ENCODE measurements around the gene CEP43. TPM values are rescaled to one million over a fixed set of nuclear protein-coding genes. Genes with fewer than 3 reads are reported as not detected.

The CEP43 gene
- total RNA-seq, 4 donors from 2014 or later, result 4.4 to 8.3 (median 5.9) TPM

DNA sequence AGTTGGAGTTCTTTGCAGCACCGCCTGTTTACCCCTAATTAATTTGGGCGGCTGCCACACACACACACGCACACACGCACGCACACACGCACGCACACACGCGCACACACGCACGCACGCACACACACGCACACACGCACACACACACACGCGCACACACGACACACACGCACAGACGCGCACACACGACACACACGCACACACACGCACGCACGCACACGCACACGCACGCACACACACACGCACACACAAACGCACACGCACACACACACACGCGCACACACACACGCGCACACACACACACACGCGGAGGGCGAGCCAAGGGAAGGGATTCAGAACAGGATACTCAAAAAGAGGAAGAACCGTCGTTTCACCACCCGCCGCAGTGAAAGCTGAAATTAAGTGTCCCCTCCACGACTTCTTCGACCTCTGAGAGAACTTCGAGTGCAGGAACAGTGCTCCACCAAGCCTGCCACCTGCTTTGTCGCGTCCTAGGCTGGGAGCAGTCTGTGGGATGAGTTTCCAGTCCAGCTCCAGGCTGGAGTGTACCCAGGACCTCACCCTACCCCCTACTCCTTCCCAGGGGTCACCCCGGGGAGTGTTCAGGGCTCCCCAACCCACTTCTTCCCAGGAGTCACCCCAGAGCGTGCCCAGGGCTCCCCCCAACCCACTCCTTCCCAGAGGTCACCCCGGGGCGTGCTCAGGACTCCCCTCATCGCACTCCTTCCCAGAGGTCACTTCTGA is 43.9 kb upstream of the CEP43 start:
- H3K4me1 ChIP-seq, result peaks cover 0 to 18% of the 10 kb centered on the region in 2 donors
- H3K27me3 ChIP-seq, result no peaks in the 10 kb centered on the region
- no peaks in the 10 kb centered on the region for H3K36me3 ChIP-seq
- H3K4me3 ChIP-seq, result peak overlapping the region; percentile 88 to 99 (median 92)
- no peak for DNase-seq
- peak overlapping the region in 2 of 4 donors; percentile 35 to 78 for H3K27ac ChIP-seq
- H3K9me3 ChIP-seq, result no peaks in the 10 kb centered on the region
- TF ChIP-seq POLR2A (IDR thresholded peaks at IDR 0.05), result no peak
- intact Hi-C loops (cut with DNase I; ENCODE audit: low total_unique reads), result loop anchor here (10.0 kb wide), 1 partner anchor 170 kb away; no protein-coding TSS in a partner anchor
- no peak for ATAC-seq
- in situ Hi-C loops (cut with MboI; ENCODE audit: low sequenced_read_pairs in 4 of 4), result no loop called here

DNA sequence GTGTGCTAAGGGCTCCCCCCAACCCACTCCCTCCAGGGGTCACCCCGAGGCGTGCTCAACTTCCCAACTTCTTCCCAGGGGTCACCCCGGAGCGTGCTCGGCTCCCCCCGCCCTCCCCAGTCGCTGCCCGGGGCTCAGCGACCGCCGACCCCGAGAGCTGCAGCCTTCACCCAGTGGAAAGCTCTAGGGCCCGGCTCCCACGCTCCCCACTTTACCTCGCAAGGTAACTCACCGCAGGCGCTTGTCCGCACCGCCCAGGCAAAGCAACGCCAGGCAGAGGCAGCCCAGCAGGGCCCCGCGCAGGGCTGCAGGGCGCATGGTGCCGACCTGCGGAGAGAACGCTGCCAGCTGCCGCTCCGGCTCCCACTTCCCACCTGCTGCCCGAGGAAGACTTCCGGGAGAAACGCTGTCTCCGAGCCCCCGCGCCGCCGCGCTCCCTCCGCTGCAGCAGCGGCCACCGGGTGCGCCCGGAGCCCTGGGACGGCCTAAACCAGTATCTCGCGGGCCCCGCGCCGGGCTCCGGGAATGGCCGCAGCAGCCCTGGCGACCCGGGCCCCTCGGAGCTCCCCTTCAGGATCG is 43.2 kb upstream of the CEP43 start:
- peak overlapping the region; percentile 35 to 78 (median 63) for H3K27ac ChIP-seq
- TF ChIP-seq POLR2A (IDR thresholded peaks at IDR 0.05), result no peak
- TF ChIP-seq, protein P1, sequence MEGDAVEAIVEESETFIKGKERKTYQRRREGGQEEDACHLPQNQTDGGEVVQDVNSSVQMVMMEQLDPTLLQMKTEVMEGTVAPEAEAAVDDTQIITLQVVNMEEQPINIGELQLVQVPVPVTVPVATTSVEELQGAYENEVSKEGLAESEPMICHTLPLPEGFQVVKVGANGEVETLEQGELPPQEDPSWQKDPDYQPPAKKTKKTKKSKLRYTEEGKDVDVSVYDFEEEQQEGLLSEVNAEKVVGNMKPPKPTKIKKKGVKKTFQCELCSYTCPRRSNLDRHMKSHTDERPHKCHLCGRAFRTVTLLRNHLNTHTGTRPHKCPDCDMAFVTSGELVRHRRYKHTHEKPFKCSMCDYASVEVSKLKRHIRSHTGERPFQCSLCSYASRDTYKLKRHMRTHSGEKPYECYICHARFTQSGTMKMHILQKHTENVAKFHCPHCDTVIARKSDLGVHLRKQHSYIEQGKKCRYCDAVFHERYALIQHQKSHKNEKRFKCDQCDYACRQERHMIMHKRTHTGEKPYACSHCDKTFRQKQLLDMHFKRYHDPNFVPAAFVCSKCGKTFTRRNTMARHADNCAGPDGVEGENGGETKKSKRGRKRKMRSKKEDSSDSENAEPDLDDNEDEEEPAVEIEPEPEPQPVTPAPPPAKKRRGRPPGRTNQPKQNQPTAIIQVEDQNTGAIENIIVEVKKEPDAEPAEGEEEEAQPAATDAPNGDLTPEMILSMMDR (IDR thresholded peaks at IDR 0.05 in 4 of 5, conservative IDR thresholded peaks at IDR 0.05 in 1 of 5), result no peak

DNA sequence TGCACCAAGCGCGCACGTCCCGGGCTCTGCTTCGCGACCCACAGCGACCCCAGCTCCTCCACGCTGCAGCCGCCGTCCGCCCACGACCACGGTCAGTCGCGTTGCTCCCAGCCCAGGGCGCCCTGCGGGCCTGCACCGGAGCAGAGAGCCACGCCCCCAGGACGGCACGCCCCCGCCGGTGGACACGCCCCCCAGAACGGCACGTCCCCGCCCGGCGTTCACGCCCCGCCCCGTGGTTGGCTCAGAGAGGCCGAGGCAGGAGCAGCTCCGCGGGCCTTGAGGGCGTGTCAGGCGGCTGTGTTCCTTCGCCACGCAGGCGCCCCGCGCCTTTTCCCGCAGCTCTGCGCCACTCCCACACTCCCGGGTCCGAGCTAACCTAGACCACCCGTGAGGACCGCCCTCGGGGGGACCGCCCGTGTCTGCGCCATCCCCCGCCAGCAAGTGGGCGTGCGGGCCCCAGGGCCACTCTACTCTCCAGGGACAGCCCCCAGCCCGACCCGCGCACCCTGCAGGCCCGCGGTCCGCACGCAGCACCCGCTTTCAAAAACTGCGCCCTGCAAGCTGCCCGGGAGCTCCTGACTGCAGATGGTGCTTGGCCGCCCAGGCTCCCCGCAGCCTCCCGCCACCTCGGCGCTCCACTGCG is 42.6 kb upstream of the CEP43 start, which contains the start of gene RNASET2:
Gene RNASET2, minus strand, starts transcription at position 107 of the 643 bp plus-strand sequence. CDS start 368 bp downstream, outside the sequence.
- H3K9me3 ChIP-seq, result no peaks in the 10 kb centered on the region
- H3K36me3 ChIP-seq, result no peaks in the 10 kb centered on the region
- ATAC-seq, result peak; percentile 94 to 95
- no peaks in the 10 kb centered on the region for H3K27me3 ChIP-seq
- peak within 1 kb of the TSS; percentile 88 to 99 (median 92) for H3K4me3 ChIP-seq
- DNase-seq, result peak; percentile 91 to 93
- peak within 1 kb of the TSS; percentile 78 to 82 (median 78) for H3K27ac ChIP-seq
- intact Hi-C loops (cut with DNase I; ENCODE audit: low total_unique reads) (loop anchor here (1.0 to 10.0 kb wide), 2 partner anchors 43 to 172 kb away; partner anchors contain the start of gene CEP43), in situ Hi-C loops (cut with MboI; ENCODE audit: low sequenced_read_pairs in 4 of 4) (no loop called here)
- peaks cover 0 to 18% of the 10 kb centered on the region in 2 donors for H3K4me1 ChIP-seq
- TF ChIP-seq, protein P1 (IDR thresholded peaks at IDR 0.05 in 4 of 5, conservative IDR thresholded peaks at IDR 0.05 in 1 of 5), result no peak
- TF ChIP-seq POLR2A (IDR thresholded peaks at IDR 0.05), result peak; percentile 39 to 58

More for the DNA sequence above, 43.2 kb upstream of the CEP43 start:
- Histone ChIP-seq H3K4me3 (peak overlapping the region; percentile 88 to 99 (median 92)), H3K27me3 (no peaks in the 10 kb centered on the region), H3K9me3 (no peaks in the 10 kb centered on the region), H3K36me3 (no peaks in the 10 kb centered on the region), H3K4me1 (peaks cover 0 to 18% of the 10 kb centered on the region in 2 donors)
- intact Hi-C loops (cut with DNase I; ENCODE audit: low total_unique reads) (loop anchor here (1.0 to 10.0 kb wide), 2 partner anchors 43 to 171 kb away; partner anchors contain the start of gene CEP43), in situ Hi-C loops (cut with MboI; ENCODE audit: low sequenced_read_pairs in 4 of 4) (no loop called here)
- ATAC-seq (peak; percentile 56 to 63), DNase-seq (no peak)

DNA sequence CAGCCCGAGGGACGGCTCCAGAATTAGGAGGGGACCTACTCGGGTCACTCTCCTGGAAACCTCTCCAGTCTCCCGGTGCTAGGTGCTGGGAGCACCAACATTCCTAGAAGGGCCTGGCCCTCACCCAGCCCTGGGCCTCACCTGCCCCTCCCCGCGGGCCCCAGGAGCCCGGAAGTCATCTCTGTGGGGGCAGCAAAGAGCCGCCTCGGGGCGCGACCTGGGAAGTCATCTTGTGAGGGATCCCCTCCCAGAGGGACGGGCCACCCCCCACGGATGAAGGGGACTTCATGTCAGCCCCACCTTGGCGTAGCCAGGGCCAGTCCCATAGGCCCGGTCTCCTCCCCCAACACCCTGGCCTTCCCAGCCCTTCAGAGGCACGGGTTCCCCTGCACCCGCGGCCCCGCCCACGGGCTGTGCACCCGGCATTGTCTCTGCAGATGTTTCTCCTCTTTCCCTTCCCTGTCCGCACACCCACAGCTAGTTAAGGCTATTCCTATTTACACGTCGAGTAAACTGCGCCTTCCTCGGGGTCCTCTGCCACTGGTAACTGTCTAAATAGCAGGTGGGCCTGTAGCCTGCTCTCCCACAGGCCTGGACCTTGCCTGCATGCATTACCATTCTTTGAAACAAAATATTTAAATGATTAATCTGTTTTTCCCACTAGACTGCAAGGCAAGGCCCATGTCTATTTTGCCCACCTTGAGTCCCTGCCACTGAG is 42.0 kb upstream of the CEP43 start:
- intact Hi-C loops (cut with DNase I; ENCODE audit: low total_unique reads) (loop anchor here (10.0 kb wide), 1 partner anchor 172 kb away; no protein-coding TSS in a partner anchor), in situ Hi-C loops (cut with MboI; ENCODE audit: low sequenced_read_pairs in 4 of 4) (no loop called here)
- peak overlapping the region; percentile 88 to 99 (median 92) for H3K4me3 ChIP-seq
- H3K27me3 ChIP-seq, result no peaks in the 10 kb centered on the region
- peak overlapping the region; percentile 78 to 82 (median 78) for H3K27ac ChIP-seq
- H3K4me1 ChIP-seq, result peaks cover 0 to 18% of the 10 kb centered on the region in 2 donors
- TF ChIP-seq, protein P1 (IDR thresholded peaks at IDR 0.05 in 4 of 5, conservative IDR thresholded peaks at IDR 0.05 in 1 of 5), result no peak
- no peak for TF ChIP-seq POLR2A (IDR thresholded peaks at IDR 0.05)
- ATAC-seq, result peak in 1 of 2 donors; percentile 1
- H3K36me3 ChIP-seq, result no peaks in the 10 kb centered on the region
- no peaks in the 10 kb centered on the region for H3K9me3 ChIP-seq
- peak in 1 of 2 donors; percentile 26 for DNase-seq
